IPS DF 4.7 (cell line): ENCODE data around the gene CSF2RB.

ENCODE experiments used
- DNase-seq: peaks from one replicate; pipeline ENCODE4 v3.0.0-alpha.2; 2013; ENCODE audit warnings: low spot score; ENCODE audit errors: extremely low read depth

Gene CSF2RB

DNA sequence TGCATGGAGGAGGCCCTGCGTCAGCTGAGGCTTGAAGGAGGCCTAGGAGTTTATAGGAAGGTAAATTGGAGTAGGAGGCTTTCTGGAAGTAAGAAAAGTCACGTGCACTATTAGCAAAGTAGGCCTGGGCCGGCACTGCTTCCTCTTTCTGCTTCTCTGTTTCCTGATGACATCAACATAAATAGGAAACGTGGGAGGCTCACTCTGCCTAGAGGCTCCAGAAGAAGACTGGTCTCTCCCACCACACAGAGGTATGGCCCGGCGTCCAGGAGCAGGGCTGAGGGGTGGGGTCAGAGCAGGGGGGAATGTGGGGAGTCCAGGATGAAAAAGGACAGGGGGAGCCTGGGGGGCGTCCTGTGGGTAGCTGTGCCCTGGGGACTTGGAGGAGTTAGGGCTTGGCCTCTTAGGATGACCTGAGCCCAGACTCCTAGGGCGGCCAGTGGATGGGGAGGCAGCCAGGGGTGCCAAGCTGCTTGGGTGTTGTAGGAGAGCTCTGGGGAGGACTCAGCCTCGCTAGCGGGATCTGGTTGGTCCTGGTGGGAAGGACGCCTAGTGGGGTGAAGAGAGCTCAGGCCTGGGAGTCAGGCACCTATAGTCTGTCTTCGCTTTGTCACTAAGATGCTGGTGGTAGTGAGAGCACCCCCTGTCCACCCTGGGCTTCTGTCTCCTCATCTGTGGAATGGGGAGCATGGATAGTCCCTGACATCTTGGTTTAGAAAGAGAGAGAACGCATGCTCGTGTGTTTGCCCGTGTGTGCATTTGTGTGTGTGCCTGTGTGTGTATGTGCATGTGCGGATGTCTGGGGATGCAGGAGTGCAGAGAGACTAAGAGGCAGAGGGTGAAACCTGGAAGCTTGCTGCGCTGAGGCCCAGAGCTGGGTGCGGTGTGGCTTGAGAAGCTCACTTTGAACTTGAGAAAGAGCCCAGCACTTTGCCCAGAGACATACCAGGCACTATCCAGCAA is at the start of gene CSF2RB:
CSF2RB (plus strand) TSS at position 202 of the 963 bp plus-strand sequence. CDS start 8,580 bp downstream, outside the sequence.
- DNase-seq = no peak

DNA sequence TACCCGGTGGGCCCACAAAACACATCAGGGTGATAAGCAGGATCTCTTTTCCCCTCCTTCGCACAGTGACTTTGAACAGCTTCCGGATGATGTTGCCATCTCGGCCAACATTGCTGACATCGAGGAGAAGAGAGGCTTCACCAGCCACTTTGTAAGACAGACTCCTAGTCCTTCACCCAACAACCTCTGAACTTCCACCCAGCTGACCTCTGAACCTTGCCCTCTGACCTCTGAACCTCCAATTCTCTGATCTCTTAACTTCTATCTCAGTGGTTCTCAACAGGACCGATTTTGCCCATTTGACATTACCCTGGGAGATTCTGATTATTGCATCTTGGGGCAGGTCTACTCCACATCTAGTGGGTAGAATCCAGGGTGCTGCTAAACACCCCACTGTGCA is 49.4 kb upstream of the CSF2RB start:
- DNase-seq = no peak

DNA sequence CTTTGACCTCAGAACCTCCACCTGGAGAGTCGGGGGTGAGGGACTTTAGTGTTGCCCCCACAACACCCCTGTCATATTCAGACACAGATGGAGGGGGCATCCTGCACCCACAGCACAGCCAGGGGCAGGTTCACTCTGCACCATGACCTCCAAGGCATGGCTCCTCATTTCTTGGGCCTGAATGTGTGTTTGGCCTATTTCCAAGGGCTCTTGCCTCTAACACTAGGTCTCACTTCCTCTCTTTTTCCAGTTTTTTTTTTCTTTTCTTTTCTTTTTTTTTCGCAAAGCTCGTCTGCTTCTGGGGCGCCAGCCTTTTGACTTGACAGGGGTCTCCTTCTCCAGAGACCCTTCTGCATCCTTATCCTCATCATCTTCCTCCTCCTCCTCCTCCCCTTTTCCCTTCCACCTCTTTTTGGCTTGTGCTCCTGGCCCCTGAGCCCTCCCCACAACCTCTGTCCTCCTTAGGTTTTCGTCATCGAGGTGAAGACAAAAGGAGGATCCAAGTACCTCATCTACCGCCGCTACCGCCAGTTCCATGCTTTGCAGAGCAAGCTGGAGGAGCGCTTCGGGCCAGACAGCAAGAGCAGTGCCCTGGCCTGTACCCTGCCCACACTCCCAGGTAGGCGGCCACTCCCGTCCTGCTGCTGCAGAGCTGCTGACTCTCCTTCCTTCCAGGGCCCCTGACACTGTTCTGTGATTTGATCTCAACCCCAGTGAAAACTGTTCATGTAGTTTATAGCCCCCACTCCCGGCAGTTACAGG is 48.8 kb upstream of the CSF2RB start:
- DNase-seq = no peak

DNA sequence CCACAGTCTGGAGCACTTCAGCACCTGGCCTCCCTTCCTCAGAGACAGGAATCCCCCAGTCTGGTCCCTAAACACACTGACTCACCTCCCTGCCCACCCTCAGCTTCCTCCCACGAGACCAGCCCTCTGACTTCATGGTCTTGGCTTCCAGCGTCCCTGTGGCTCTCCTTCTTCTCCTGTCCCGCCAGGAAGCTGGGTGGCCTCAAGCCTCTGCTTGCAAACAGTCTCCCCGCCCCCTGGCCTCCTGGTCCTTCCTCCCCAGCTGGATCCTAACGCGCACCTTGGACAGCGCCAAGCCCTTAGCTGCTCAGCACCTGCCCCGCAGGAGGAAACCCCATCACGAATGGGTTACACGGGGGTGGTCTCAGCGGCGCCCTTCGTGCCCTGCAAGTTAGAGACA is 48.1 kb upstream of the CSF2RB start:
- no peak for DNase-seq

DNA sequence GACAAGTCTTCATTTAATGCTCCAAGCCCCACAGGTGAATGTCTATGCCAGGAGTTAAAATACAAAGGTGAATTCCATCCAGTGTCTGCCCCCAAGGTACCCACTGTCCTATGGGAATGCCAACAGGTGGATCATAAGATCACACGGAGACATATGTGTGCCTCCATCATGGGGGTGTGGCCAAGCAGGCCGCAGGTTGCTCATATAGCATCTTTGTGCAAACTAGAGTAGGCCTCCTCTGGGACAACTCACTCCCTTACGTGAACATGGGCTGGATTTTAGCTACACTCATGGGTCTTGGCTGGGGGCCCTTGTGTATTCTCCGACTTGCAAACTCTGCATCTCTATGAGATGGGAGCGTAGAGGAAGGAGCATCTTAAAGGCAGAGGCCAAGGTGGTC is 45.7 kb upstream of the CSF2RB start:
- no peak for DNase-seq

DNA sequence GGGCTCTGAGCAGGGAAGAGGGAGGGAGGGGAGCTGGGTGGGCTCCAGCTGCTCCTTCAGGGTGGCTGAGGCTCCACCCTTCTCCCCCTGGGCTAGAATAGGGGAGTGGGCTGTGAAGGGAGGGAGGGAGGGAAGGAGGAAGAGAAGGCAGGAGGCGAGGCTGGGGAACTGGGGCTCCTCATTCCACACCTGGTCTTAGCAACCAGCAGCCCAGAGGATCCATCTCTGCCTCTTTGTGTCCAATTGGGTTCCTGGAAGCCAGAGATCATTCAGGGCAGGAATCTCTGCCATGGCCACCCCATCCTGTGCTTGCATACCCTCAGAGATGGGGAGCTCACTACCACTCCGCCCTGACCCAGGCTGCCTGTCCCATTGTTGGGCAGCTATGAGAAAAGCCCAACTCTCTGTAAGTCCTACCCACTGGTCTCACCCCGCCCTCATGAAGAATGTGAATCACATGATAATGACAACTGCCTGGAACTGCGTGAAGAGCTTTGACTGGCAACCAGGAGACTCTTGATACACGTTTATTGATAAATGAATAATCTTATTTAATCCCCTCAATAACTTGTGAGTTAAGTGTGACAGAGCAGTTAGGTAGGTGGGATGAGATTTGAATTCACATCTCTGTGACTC is 44.8 kb upstream of the CSF2RB start:
- no peak for DNase-seq

DNA sequence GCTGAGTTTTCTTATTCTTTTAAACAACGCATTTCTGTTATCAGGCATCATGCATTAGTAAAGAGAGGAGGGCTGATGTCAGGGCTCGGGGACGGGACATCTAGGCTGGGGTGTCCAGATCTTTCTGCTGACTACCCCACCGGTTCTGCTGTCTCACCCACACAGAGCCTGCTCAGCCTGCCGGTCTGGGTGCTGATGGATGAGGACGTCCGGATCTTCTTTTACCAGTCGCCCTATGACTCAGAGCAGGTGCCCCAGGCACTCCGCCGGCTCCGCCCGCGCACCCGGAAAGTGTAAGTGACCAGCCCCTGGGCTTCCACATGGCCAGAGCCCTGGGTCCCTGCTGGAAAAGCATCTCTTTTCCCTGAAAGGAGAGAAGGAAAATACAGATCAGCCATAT is 43.2 kb upstream of the CSF2RB start:
- no peak for DNase-seq

DNA sequence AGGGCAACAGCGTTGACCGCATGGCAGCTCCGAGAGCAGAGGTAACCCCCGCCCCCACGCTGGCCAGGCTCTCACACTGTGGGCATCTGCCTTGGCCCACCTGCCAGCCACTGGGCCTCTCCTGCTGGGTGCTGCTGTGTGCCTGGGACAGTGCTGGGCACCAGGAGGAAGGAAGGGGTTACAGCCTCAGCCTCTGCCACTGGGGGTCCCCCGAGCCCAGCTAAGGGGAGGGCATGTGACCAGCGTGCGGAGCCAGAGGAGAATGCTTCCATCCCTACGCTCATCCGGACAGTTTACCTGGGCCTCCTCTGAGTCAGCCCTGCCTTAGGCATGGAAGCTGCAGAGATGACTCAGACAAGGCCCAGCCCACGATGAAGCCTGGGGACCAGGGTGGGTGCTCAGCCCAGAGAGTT is 41.8 kb upstream of the CSF2RB start:
- DNase-seq = no peak

DNA sequence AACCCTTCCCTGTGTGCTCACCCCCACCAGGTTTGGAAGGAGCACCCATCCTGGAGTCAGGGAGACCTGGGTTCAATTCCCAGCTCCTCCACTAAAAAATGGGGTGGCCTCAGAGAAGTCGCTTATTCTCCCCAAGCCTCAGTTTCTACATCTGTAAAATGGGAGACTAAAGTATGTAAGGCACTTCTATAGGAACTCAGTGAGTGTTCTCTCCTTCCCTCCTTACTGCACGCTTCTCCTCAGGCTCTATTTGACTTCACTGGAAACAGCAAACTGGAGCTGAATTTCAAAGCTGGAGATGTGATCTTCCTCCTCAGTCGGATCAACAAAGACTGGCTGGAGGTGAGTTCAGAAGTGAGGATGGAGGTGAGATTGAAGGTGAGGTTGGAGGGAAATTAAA is 41.3 kb upstream of the CSF2RB start:
- no peak for DNase-seq

DNA sequence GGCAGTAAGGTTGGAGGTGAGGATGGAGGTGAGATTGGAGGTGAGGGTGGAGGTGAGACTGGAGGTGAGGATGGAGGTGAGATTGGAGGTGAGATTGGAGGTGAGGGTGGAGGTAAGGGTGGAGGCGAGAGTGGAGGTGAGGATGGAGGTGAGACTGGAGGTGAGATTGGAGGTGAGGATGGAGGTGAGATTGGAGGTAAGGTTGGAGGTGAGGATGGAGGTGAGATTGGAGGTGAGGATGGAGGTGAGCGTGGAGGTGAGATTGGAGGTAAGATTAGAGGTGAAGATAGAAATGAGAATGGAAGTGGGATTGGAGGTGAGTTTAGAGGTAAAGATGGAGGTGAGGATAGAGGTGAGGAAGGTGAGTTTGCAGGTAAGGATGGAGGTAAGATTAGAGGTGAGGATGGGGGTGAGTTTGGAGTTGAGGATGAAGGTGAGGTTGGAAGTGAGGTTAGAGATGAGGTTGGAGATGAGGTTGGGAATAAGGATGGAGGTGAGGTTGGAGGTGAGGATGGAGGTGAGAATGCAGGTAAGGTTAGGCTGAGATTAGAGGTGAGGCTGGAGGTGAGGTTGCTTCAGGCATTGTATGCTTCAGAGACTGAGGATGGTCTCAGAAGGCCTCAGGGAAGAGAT is 40.4 kb upstream of the CSF2RB start:
- no peak for DNase-seq

DNA sequence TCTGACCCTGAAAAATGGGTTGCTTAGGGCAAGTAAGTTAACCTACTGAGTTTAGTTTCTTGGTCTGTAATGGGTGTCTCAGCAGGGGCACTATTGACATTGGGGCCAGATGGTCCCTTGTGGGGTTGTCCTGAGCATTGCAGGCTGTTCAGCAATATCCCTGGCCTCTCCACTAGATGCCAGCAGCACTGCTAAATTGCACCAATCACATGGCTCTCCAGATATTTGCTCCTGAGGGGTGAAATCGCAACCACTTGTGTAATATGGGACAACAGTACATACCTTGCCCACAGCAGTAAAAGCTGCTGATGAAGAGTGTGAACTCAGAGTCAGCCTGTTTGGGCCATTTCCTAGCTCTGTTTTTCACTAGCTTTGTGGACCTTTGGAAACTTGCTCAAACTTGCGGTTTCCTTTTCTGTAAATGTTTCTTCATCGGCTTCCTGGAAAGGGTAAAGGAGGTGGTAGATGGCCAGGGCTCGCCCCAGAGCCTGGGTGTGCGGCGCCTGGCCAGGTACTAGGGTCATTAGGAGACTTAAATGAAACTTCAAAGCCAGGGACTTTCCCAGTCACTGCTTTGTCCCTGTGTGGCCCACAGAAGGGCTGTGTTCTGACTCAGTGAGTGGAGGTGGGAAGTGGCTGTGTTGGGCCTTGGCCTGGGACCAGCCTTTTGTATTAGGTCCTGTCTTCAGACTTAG is 39.7 kb upstream of the CSF2RB start:
- DNase-seq = no peak

DNA sequence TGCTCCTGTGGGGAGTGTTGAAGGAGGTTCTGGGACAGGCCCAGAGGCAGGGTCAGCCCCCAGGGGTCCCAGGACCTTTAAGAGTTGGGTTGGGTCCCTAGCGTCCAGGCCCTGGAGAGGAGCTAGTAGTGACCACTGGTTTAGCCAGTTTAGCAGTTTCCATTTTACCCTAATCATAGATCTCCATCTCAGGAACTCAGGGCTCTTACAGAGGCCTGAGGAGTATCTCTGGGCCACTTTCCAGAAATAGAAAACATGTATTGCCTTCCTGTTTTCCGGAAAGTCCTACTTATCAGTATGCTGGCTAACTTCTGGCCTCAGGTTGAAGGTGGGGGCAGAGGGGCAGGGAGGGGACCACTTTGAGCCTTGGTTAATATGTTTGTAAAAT is 39.1 kb upstream of the CSF2RB start:
- DNase-seq = no peak

DNA sequence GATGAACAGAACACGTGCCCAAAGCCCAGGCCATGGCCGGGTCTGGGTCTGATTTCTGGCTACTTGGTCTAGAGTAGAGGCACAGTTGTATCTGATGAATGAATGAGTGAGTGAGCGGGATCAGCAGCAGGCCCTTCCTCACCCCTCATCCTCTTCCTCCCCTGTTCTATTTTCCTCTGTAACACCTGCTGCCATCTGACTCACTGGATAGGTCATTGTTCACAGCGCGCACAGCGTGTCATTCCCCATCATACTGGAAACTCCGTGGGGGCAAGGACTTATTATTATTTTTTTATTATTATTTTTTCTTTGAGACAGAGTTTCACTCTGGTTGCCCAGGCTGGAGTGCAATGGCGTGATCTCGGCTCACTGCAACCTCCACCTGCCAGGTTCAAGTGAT is 38.7 kb upstream of the CSF2RB start:
- no peak for DNase-seq

DNA sequence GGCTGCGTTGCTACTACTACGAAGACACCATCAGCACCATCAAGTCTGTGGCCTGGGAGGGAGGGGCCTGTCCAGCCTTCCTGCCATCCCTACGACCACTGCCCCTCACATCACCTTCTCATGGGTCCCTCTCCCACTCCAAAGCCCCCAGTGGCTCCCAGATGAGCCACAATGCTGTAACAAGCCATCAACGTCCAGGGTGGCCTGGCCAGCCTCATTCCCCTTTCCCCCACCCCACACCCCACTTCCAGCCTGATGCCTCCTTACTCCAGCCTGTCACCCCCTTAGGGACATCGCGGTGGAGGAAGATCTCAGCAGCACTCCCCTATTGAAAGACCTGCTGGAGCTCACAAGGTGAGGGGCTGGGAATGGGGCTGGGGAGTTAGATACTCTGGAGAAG is 37.7 kb upstream of the CSF2RB start:
- DNase-seq = no peak

DNA sequence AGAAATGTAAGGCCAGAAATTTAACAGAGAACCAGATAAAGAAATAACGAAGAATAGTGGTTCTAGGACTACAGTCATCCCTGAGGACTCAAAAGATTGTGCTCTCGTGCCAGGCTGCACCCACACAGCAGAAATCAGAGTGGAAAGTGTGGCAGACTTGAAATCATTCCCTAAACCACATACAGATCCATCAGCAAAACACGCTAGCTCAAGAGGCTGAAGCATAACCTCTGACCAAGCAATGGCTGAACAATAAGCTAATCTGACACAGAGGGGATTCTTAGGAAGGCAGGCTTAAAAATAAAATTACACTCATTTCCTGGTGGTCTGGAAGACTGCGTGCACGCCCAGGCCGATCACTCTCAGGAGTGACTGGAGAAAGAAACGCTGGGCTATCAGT is 33.7 kb upstream of the CSF2RB start:
- DNase-seq = no peak

DNA sequence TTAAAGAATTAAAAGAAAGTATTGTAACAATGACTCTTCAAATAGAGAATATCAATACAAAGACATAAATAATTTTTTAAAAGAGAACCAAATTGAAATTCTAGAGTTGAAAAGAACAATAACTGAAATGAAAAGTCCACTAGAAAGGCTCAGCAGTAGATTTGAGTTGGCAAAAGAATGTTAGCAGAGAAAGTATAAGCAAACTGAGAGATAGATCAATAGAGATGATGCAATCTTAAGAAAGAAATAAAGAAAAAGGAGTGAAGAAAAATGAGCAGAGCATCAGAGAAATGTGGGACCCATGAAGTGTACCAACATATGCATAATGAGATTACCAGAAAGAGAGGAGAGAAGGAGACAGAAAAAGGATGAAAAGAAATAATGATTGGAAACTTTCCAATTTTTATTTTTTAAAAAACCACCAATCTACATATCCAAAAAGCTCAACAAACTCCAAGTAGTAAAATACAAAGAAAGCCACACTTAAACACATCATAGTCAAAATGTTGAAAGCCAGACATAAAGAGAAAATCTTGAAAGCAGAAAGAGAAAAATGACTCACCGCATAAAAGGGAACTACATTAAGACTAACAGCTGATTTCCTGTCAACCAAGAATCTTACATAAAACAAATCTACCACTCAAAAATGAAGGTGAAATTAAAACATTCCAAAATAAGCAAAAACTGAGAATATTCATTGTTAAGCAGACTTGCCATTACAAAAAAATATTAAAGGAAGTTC is 31.8 kb upstream of the CSF2RB start:
- no peak for DNase-seq

DNA sequence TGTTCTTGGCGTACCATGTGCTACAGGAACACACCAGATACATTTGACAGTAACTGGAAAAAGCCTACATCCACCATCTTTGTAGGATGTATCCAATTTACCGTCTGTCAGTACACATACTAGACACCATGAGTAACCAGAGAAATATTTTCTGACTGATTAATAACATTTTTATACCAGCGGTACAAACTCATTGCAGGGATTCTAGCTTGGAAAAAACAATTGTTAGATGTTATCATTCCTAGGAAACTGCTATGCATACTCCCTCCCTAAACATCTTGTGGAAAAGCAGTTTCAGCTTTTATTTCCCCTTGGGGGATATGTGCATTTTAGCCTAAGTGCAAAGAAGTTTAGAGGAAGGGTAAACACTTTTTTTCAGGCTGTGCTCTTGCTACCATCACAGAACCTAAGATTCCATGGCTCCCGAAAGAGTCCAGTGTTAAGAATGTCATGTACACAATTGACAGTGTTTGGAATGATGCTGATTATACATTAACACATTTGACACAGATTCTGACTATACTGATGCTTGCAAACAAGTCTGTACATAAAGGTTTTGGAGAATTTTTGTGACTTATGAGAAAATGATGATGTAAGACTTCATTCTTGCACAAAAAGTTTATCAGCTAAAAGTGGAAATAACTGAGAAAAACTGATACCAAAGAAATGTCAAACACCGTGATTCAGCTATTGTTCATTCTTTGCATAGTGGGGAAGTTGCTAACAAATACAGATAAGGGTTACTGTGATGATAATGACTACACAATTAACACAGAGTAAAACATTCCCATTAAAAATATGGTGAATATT is 28.9 kb upstream of the CSF2RB start:
- no peak for DNase-seq

DNA sequence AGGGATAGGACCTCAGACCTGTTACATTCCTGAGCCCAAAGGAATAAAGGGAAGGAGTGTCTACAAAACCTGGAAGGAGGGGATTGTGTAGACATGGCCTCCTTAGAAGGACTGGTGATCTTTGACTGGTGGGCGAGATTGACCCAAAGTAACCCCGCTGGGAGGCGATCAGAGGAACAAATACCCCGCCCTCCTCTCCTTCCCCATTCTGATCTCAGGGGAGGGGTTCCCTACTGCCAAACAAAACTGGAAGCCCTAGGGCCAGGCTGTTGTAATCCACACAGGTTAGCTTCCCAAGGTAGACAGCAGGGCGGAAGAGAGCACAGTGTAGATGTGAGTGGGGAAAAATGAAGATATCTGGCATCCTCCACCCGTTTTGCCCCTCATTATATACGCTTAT is 28.0 kb upstream of the CSF2RB start:
- no peak for DNase-seq

DNA sequence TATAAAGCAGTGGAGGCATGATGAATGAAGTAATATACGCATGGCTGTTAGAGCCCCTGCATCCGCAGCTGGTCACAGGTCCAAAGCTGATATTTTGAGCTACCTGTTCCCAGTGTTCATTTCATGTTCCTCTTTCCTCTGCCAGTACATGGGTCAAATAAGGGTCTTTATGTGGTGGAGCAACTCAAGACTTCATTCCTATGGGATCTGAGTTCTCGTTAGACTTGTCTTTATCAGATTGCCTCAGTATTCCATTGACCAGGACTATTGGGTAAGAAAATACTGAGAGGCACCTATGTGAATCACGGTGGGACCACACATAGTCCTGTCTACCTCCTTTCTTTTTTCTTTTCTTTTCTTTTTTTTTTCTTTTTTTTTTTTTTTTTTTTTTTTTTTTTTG is 27.4 kb upstream of the CSF2RB start:
- DNase-seq = no peak
